Measurements from ENCODE around the gene SH3YL1. TPM values are rescaled to one million over a fixed set of nuclear protein-coding genes. Genes with fewer than 3 reads are reported as not detected.

The SH3YL1 gene, protein sequence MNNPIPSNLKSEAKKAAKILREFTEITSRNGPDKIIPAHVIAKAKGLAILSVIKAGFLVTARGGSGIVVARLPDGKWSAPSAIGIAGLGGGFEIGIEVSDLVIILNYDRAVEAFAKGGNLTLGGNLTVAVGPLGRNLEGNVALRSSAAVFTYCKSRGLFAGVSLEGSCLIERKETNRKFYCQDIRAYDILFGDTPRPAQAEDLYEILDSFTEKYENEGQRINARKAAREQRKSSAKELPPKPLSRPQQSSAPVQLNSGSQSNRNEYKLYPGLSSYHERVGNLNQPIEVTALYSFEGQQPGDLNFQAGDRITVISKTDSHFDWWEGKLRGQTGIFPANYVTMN
- total RNA-seq (2022; extraction: Qiagen RNA extraction; ENCODE audit: low read depth) = 6.7 to 11.1 TPM (median 9.8 TPM) in 5 replicates

DNA sequence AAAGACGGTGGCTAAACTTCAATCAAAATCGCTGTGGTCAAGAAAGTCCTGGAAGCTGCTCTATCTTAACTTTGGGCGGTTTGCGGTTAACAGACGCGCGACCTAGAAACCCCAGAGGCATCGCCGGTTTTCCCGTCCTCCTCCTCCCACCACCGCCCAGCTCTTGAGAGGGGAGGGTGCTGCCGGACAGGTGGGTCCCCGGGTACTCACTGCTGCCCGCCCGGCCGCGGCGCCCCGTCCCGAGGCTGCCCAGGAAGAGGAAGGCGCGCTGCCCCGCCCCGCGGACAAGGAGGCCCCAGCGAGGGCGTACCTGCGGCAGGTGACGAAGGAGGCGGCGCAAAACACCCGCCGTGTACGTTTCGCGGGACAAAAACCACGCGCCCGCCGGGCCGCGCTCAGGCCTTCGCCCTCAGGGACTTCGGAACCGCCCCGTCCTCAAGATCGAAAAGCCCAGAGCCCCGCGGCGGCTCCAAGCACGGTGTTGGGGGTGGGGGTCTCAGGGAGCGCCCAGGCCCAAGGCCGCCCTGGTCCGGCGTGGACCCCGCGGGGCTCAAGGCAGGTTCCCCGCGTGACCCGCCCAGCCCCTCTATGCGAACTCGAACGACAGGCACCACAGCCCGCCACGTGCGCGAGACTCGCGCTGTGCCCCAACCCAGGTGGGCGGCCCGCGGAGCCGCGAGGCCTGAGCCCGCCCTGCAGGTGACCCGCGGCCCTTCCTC is at the start of gene SH3YL1:
Gene SH3YL1, minus strand, starts transcription at position 259 of the 719 bp plus-strand sequence. Its CDS starts 48 bp downstream, at position 211.

DNA sequence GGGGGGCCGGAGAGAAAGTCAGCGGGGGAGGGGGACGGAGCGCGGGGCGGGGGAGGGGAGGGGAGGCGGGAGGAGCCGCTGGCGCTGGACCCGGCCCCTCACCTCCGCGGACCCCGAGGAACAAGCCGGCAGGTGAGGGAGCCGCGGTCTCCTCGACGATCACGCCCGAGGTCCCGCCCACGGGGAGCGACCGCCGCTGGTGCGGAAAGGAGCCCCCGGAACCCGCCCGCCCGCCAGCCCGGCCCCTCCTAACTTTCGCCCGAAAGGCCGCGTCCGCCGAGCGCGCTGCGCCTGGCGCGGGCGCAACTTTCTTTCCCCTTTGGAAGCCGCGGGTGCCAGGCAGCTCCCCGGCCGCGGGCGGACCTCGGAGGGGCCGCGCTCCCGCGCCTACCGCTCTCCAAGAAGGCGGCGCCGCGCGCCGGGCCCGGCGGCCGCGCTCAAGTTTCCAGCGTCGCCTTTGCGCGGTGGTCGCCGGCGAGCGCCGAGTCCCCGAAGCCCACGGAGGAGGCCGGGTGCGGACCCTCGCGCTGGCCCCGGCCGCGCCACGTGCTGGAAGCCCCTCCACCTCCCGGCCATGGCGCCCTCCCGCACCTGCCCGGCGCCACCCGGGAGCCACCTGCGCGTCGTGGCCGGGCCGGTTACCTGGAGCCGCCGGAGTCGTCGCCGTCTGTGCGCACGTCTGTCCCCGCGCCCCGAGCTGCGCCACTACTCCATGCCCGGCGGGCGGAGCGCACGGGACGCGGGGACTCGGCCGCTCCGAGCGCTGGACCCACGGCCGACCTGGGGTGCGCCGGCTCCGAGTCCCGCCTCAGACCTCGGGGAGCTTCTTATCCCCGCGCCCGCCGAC is 24.3 kb upstream of the SH3YL1 start, which contains the start of gene ALKAL2:
Gene ALKAL2, minus strand, starts transcription at position 181 of the 847 bp plus-strand sequence. CDS start 256 bp downstream, outside the sequence.

DNA sequence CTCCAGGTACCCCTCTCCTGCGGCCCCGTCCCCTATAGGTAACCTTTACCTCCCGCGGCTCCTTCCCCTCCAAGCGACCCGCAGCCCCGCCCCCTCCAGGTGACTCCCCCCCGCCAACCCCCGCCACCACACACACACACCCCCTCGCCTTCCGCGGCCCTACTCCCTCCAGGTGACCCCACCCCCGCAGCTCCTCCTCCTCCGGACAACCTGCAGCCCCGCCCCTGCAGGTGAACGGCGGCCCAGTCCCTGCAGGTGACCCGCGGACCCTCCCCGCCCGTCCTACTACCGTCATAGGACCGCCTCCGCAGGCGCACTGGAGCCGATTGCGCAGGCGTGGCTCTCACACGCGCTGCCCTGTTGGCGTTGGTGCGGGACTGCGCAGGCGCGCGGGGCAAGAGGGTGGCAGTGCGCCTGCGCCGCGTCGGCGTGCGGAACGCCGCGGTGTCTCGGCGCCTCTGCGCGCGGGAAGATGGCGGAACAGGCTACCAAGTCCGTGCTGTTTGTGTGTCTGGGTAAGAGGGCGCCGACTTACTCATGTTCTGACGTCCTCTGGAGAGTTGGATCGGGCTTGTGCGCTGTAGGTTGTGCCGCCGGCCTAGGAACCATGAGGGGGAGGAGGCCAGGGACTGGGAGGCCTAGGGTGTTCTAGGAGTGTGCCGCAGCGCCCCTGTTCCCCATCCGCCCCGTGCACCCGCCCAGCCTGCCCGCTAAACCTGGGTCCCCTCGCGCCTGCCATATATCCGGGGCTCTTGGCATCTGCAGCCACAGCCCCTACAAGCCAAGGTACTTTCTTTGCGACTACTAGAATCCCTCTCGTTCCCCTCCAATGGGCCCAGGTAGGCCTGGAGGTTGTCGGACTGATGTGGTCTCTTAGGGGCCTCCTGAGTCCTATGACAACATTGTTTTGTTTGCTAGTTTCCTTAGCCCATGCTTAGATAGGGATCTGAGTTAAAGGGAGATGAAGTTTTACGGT is 949 bp upstream of the SH3YL1 start, which contains the start of gene ACP1:
Gene ACP1, plus strand, starts transcription at position 455 of the 976 bp plus-strand sequence. Its CDS starts 18 bp downstream, at position 473.

Other genes with a start within 250 kb of the SH3YL1 start
- 0.06 to 0.58 TPM (median 0.12 TPM) in 5 replicates for gene FAM110C, start 217.5 kb downstream of the SH3YL1 start, total RNA-seq (2022; extraction: Qiagen RNA extraction; ENCODE audit: low read depth)
- 186 to 258 TPM (median 199 TPM) in 5 replicates for gene ACP1, start 915 bp upstream of the SH3YL1 start, total RNA-seq (2022; extraction: Qiagen RNA extraction; ENCODE audit: low read depth)
- gene ALKAL2, start 24.1 kb upstream of the SH3YL1 start, total RNA-seq (2022; extraction: Qiagen RNA extraction; ENCODE audit: low read depth) = not detected in 5 replicates

Data from A549 treated with CpdA at 1 μM for 4 hours (cell line).